ENCODE data around the gene MED22.

Gene MED22

DNA sequence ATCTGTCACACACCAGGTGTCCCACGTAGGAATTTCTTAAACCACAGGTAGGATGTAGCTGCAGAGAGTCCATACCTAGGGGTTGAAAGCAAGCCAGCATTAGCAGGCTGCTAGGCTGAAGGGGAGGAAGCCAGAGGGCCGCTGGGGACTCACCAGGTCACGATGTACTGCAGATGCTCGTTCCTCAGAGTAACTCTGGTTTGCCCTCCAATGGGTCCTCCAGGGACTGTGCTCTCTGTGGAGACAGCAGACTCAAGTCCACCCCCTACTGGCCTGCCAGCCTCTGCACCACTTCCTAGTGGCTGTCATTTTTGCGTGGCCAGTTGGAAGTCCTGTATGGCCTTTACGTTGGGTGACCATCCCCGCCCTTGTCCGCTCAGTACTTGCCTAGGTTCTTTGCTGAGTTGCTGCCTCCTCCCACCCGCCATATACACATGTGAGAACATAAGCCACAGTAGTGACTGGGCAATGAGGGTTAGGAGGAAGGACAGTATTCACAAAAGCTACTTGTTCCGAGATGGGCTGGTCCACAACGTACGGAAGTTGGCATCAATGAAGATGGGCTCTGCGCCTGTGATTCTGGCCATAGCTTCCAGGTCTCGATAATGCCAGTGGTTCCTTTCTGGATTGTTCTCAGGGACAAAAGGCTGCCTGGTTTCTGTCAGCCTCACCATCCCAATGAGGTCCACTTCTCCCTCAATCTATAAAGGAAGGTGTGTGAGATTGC, 4.1 kb upstream of the MED22 start:
- Histone ChIP-seq H2BK15ac (replicated peaks; ENCODE audit: low read depth) (no peak overlapping the region), H2BK120ac (ENCODE audit: low read depth, low read length) (no peak overlapping the region), H3K56ac (ENCODE audit: low read length) (no peak overlapping the region), H3K27me3 (ENCODE audit: insufficient read depth, low read length, poor library complexity) (no peaks in the 10 kb centered on the region), H3K4me2 (ENCODE audit: low read length) (no peak overlapping the region), H3K9ac (ENCODE audit: low read length) (no peak overlapping the region), H3K36me3 (ENCODE audit: control insufficient read depth, insufficient read depth, low read length) (peaks cover 21% of the 10 kb centered on the region), H3K4ac (ENCODE audit: low read depth, low read length) (no peak overlapping the region), H3K4me1 (ENCODE audit: control insufficient read depth, low read depth, low read length) (no peaks in the 10 kb centered on the region), H3K18ac (ENCODE audit: low read length) (no peak overlapping the region), H3K79me2 (ENCODE audit: control insufficient read depth, insufficient read depth, low read length) (peaks cover 29% of the 10 kb centered on the region), H3K23ac (ENCODE audit: low read length) (no peak overlapping the region), H4K5ac (ENCODE audit: low read length) (no peak overlapping the region), H2BK5ac (ENCODE audit: low read length) (no peak overlapping the region), H3K27ac (ENCODE audit: low read depth, low read length) (no peak overlapping the region), H3K79me1 (ENCODE audit: low read length) (peaks cover 13% of the 10 kb centered on the region), H3K4me3 (ENCODE audit: low read length) (no peak overlapping the region), H2AK5ac (ENCODE audit: low read length) (no peak overlapping the region), H4K8ac (ENCODE audit: low read depth, low read length) (no peak overlapping the region)
- DNase-seq = peak; percentile 93
- WGBS (ENCODE audit: extremely low coverage, insufficient coverage, low lambda C conversion rate) = no CpG with 5 or more reads among the region's 14 CpGs

DNA sequence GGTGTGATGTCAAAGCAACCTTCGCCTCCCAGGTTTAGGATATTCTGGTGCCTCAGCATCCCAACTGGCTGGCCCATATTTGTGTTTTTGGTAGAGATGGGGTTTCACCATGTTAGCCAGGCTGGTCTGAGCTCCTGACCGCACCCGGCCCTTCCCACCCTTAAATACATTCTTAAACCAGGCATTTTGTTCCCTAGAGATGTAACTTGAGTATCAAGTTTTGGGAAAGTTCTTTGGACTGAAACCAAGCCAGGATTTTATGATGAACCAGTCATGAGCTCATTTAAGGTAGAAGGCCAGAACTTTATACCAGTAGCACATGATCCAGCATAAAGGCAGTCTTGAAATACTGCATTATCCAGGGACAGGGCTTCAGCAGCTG, 3.6 kb upstream of the MED22 start:
- no peak overlapping the region for H2BK5ac ChIP-seq (ENCODE audit: low read length)
- H3K27me3 ChIP-seq (ENCODE audit: insufficient read depth, low read length, poor library complexity) = no peaks in the 10 kb centered on the region
- no CpG with 5 or more reads among the region's 3 CpGs for WGBS (ENCODE audit: extremely low coverage, insufficient coverage, low lambda C conversion rate)
- H4K8ac ChIP-seq (ENCODE audit: low read depth, low read length) = no peak overlapping the region
- no peaks in the 10 kb centered on the region for H3K4me1 ChIP-seq (ENCODE audit: control insufficient read depth, low read depth, low read length)
- H2BK15ac ChIP-seq (replicated peaks; ENCODE audit: low read depth) = no peak overlapping the region
- H3K23ac ChIP-seq (ENCODE audit: low read length) = no peak overlapping the region
- no peak overlapping the region for H2BK120ac ChIP-seq (ENCODE audit: low read depth, low read length)
- no peak overlapping the region for H4K5ac ChIP-seq (ENCODE audit: low read length)
- H3K79me2 ChIP-seq (ENCODE audit: control insufficient read depth, insufficient read depth, low read length) = peaks cover 34% of the 10 kb centered on the region
- DNase-seq = no peak
- peaks cover 21% of the 10 kb centered on the region for H3K36me3 ChIP-seq (ENCODE audit: control insufficient read depth, insufficient read depth, low read length)
- no peak overlapping the region for H3K27ac ChIP-seq (ENCODE audit: low read depth, low read length)
- no peak overlapping the region for H3K4me3 ChIP-seq (ENCODE audit: low read length)
- no peak overlapping the region for H3K9ac ChIP-seq (ENCODE audit: low read length)
- H2AK5ac ChIP-seq (ENCODE audit: low read length) = no peak overlapping the region
- H3K18ac ChIP-seq (ENCODE audit: low read length) = no peak overlapping the region
- peaks cover 13% of the 10 kb centered on the region for H3K79me1 ChIP-seq (ENCODE audit: low read length)
- no peak overlapping the region for H3K4ac ChIP-seq (ENCODE audit: low read depth, low read length)
- no peak overlapping the region for H3K4me2 ChIP-seq (ENCODE audit: low read length)
- H3K56ac ChIP-seq (ENCODE audit: low read length) = no peak overlapping the region

DNA sequence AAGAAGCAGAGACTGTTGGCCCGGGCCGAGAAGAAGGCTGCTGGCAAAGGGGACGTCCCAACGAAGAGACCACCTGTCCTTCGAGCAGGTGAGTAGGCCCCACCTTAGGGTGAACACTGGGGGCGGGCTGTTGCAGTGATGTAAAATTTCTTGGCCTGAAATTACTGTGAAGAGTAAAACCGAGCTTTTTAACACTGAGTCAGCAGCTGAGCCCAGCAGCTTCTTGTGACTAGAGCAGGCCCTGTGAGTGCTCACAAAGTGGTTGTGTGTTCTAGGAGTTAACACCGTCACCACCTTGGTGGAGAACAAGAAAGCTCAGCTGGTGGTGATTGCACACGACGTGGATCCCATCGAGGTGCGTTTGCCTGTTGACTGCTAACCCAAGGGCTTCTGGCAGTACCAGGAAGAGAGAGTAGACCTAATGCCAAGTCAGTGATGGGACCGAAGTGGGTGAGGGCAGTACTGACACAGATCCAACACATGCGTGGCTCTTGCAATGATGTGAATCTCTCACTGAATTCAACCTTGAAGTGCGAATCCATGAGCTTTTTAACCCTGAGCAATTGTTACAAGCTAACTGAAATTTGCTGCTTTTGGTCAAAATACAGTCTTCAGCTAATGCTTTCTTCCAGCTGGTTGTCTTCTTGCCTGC, 2.2 kb upstream of the MED22 start:
- Histone ChIP-seq H2BK15ac (replicated peaks; ENCODE audit: low read depth) (no peak overlapping the region), H3K18ac (ENCODE audit: low read length) (no peak overlapping the region), H3K9ac (ENCODE audit: low read length) (peak overlapping the region; percentile 99), H3K4me1 (ENCODE audit: control insufficient read depth, low read depth, low read length) (no peaks in the 10 kb centered on the region), H4K8ac (ENCODE audit: low read depth, low read length) (no peak overlapping the region), H3K4ac (ENCODE audit: low read depth, low read length) (no peak overlapping the region), H2BK120ac (ENCODE audit: low read depth, low read length) (no peak overlapping the region), H2BK5ac (ENCODE audit: low read length) (no peak overlapping the region), H3K79me2 (ENCODE audit: control insufficient read depth, insufficient read depth, low read length) (peaks cover 43% of the 10 kb centered on the region), H3K4me3 (ENCODE audit: low read length) (no peak overlapping the region), H2AK5ac (ENCODE audit: low read length) (no peak overlapping the region), H3K36me3 (ENCODE audit: control insufficient read depth, insufficient read depth, low read length) (peaks cover 24% of the 10 kb centered on the region), H3K27me3 (ENCODE audit: insufficient read depth, low read length, poor library complexity) (no peaks in the 10 kb centered on the region), H3K23ac (ENCODE audit: low read length) (no peak overlapping the region), H4K5ac (ENCODE audit: low read length) (no peak overlapping the region), H3K79me1 (ENCODE audit: low read length) (peaks cover 26% of the 10 kb centered on the region), H3K4me2 (ENCODE audit: low read length) (peak overlapping the region; percentile 99), H3K27ac (ENCODE audit: low read depth, low read length) (no peak overlapping the region), H3K56ac (ENCODE audit: low read length) (peak overlapping the region; percentile 99)
- no peak for DNase-seq
- WGBS (ENCODE audit: extremely low coverage, insufficient coverage, low lambda C conversion rate) = no CpG with 5 or more reads among the region's 15 CpGs

DNA sequence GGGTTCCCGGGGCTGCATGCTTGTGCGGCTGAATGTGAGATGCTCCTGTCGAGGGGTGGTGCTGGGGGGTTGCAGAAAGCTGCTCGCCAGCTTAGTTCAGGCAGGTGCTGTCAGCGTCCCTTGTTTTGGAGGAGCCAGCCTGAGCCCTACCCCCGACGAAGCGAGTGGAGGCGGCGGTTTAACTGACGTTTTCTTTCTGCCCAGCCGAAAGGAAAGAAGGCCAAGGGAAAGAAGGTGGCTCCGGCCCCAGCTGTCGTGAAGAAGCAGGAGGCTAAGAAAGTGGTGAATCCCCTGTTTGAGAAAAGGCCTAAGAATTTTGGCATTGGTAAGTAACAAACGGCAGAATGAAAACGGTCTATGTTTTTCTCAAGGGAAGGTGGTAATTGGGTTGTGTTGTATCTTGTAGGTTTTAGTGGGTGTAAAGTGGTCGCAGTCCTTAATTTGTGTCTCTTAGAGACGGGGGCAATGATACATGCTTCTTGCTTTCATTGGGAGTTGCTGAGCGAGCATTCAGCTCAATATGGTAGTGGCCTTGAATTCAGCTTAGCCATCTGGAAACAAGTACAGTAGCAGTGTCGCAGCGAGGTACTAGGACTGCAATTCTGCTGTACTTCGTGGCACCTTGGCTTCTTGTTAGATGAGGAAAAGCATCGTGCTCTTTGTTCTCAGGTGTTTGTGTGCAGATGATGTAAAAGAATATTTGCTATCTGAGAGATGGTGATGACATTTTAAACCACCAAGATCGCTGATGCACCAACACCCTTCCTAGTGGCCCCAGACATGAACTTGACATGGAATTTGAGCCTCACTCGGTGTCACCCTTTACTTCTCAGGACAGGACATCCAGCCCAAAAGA, 1.0 kb upstream of the MED22 start:
- no peak for DNase-seq
- H4K8ac ChIP-seq (ENCODE audit: low read depth, low read length) = no peak overlapping the region
- WGBS (ENCODE audit: extremely low coverage, insufficient coverage, low lambda C conversion rate) = no CpG with 5 or more reads among the region's 25 CpGs

DNA sequence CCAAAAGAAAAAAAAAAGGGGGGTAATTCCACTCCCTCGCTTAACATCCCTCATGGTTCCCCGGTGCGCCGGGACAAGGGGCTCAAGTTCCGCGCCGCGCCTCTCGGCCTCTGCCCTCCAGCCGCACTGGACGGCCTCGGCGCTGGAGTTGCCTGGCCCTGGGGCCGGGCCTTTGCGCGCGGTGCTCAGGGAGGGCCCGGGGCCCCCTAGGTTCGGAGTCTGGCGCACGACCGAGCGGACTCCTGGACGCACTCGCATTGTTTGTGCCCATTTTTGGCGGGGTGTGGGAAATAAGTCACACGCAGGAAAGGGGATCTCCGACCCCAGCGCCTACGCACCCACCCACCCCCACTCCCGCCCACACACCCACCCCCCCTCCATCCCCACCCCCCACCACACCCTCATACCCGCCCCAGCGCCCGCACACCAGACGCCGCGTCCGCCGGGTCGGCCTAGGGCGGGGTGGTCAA, 381 bp downstream of the MED22 start:
- H3K4me3 ChIP-seq (ENCODE audit: low read length) = peak overlapping the region; percentile 90
- peak overlapping the region; percentile 93 for H3K18ac ChIP-seq (ENCODE audit: low read length)
- H3K27ac ChIP-seq (ENCODE audit: low read depth, low read length) = peak overlapping the region; percentile 54
- H3K4ac ChIP-seq (ENCODE audit: low read depth, low read length) = peak overlapping the region; percentile 82
- H3K36me3 ChIP-seq (ENCODE audit: control insufficient read depth, insufficient read depth, low read length) = peaks cover 30% of the 10 kb centered on the region
- peak overlapping the region; percentile 40 for H2BK120ac ChIP-seq (ENCODE audit: low read depth, low read length)
- H2BK15ac ChIP-seq (replicated peaks; ENCODE audit: low read depth) = no peak overlapping the region
- peak overlapping the region; percentile 76 for H3K23ac ChIP-seq (ENCODE audit: low read length)
- no peaks in the 10 kb centered on the region for H3K27me3 ChIP-seq (ENCODE audit: insufficient read depth, low read length, poor library complexity)
- no peaks in the 10 kb centered on the region for H3K4me1 ChIP-seq (ENCODE audit: control insufficient read depth, low read depth, low read length)
- DNase-seq = peak; percentile 50
- H3K4me2 ChIP-seq (ENCODE audit: low read length) = peak overlapping the region; percentile 29
- no peak overlapping the region for H4K5ac ChIP-seq (ENCODE audit: low read length)
- H2AK5ac ChIP-seq (ENCODE audit: low read length) = no peak overlapping the region
- peaks cover 43% of the 10 kb centered on the region for H3K79me2 ChIP-seq (ENCODE audit: control insufficient read depth, insufficient read depth, low read length)
- peak overlapping the region; percentile 31 for H2BK5ac ChIP-seq (ENCODE audit: low read length)
- H3K9ac ChIP-seq (ENCODE audit: low read length) = peak overlapping the region; percentile 90
- peak overlapping the region; percentile 96 for H3K56ac ChIP-seq (ENCODE audit: low read length)
- no peak overlapping the region for H4K8ac ChIP-seq (ENCODE audit: low read depth, low read length)
- WGBS (ENCODE audit: extremely low coverage, insufficient coverage, low lambda C conversion rate) = no CpG with 5 or more reads among the region's 41 CpGs
- H3K79me1 ChIP-seq (ENCODE audit: low read length) = peaks cover 29% of the 10 kb centered on the region

More for the DNA sequence above, 1.0 kb upstream of the MED22 start:
- Histone ChIP-seq H3K18ac (ENCODE audit: low read length) (peak overlapping the region; percentile 96), H2BK5ac (ENCODE audit: low read length) (peak overlapping the region; percentile 93), H2AK5ac (ENCODE audit: low read length) (peak overlapping the region; percentile 82), H3K4me2 (ENCODE audit: low read length) (peak overlapping the region; percentile 99), H3K4ac (ENCODE audit: low read depth, low read length) (peak overlapping the region; percentile 70), H3K23ac (ENCODE audit: low read length) (peak overlapping the region; percentile 97), H2BK15ac (replicated peaks; ENCODE audit: low read depth) (no peak overlapping the region), H3K4me3 (ENCODE audit: low read length) (peak overlapping the region; percentile 95), H3K79me1 (ENCODE audit: low read length) (peaks cover 29% of the 10 kb centered on the region), H3K56ac (ENCODE audit: low read length) (peak overlapping the region; percentile 99), H2BK120ac (ENCODE audit: low read depth, low read length) (peak overlapping the region; percentile 7), H3K27me3 (ENCODE audit: insufficient read depth, low read length, poor library complexity) (no peaks in the 10 kb centered on the region), H3K4me1 (ENCODE audit: control insufficient read depth, low read depth, low read length) (no peaks in the 10 kb centered on the region), H3K27ac (ENCODE audit: low read depth, low read length) (peak overlapping the region; percentile 87), H3K79me2 (ENCODE audit: control insufficient read depth, insufficient read depth, low read length) (peaks cover 43% of the 10 kb centered on the region), H3K9ac (ENCODE audit: low read length) (peak overlapping the region; percentile 99), H4K5ac (ENCODE audit: low read length) (no peak overlapping the region), H3K36me3 (ENCODE audit: control insufficient read depth, insufficient read depth, low read length) (peaks cover 27% of the 10 kb centered on the region)
